Thyroid gland (tissue), 4 donors: ENCODE results near the gene MON1A.

Experiments used
- CTCF ChIP-seq, 6 experiments: fragments of 200-600 bp in 3 of 6; fragments of 450-650 bp in 3 of 6; sonication (generic) in 3 of 6; IDR thresholded peaks; one replicate each; pipeline ENCODE4 v1.5.1; 2016 to 2019; ENCODE audit warnings: antibody characterized with exemption in 6 of 6, mild to moderate bottlenecking in 2 of 6, inconsistent platforms in 1 of 6, moderate library complexity in 1 of 6
- POLR2A ChIP-seq, 2 donors: fragments of 450-650 bp; IDR thresholded peaks; one replicate each; pipeline ENCODE4 v1.6.1; 2017; ENCODE audit warnings: antibody characterized with exemption in 2 of 2, mild to moderate bottlenecking in 2 of 2, moderate library complexity in 1 of 2

DNA sequence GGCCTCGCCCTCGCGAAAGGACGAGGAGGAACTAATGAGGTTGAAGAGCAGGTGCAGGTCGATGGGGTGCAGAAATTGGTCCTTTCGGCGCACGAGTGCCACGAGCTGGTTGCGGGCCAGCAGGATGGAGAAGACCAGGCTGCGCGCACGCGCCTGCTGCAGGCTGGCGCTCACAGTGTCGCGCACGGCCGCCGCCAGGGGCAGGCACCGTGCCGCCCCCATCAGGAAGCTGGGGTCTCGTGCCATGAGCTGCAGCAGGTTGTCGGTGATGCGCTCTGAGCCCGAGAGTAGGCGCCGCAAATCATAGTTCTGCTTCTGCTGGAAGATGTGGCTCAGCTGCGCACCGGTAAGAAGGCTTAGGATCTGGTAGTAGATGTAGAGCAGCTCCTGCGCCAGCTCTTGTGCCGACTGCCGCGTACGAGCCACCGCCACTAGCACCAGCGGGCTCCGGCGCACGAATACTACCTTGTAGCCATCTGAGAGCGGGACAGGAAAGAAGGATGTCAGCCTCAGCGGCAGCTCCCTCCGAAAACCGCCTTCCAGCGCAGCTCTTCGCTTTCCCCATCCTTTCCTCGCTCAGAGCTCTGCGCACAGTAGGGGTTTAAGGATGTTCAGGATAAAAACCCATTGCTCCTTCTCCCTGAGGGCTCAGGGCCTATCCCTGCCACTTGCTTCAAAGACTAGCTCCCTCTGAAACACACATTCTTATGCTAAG is 19.0 kb downstream of the MON1A start:
- no peak for TF ChIP-seq CTCF (IDR thresholded peaks at IDR 0.05)
- no peak for TF ChIP-seq POLR2A (IDR thresholded peaks at IDR 0.05)
